K562 (cell line): Measurements from ENCODE around the gene SAFB. TPM values are rescaled to one million over a fixed set of nuclear protein-coding genes. Genes with fewer than 3 reads are reported as not detected.

ENCODE experiments used
- ATAC-seq: fragments of 200-7000 bp; cut with Tn5 transposase; 3 replicates; pipeline ENCODE4 v1.9.1; 2020; ENCODE audit warnings: moderate library complexity
- BruUV-seq: library from RNA; stranded (reverse); fragments of 400-500 nt; replicated peaks from 2 replicates; lab custom pipeline; 2021; lab: Mats Ljungman, UMichigan
- CTCF ChIA-PET: fragments of 300-600 bp; formaldehyde crosslinking; extraction: SDS; loops from one replicate; lab custom pipeline; 2021; ENCODE audit warnings: low intra/inter-chr PET ratio; lab: Yijun Ruan, JAX
- POLR2A ChIA-PET: fragments of 300-600, 350-650 bp; sonication (Branson Sonifier 250); formaldehyde crosslinking; extraction: SDS; loops from one replicate; lab custom pipeline; 2021; ENCODE audit warnings: antibody characterized with exemption, inconsistent platforms; lab: Yijun Ruan, JAX
- DNase-seq, 4 experiments: peaks; one replicate each; pipeline versions ENCODE4 v3.0.0 to v3.0.0-alpha.2; 2011 to 2018; ENCODE audit warnings: low spot score in 3 of 4, mixed read lengths in 3 of 4; ENCODE audit errors: extremely low read depth in 1 of 4
- FAIRE-seq: peaks from 2 replicates; lab custom pipeline; 2011; peaks lifted over from hg19 to GRCh38; lab: Jason Lieb, UNC
- H2AFZ ChIP-seq: 2 replicates; pipeline ENCODE4 v1.6.0; 2011; ENCODE audit warnings: low read depth, low read length, control low read depth, inconsistent platforms
- H3K27ac ChIP-seq: fragments of 200-600 bp; 3 replicates; pipeline ENCODE4 v1.8.0; 2011; ENCODE audit warnings: low read depth, mild to moderate bottlenecking, control low read depth, inconsistent platforms, low read length, moderate library complexity, mixed read lengths; ENCODE audit errors: extremely low read depth
- H3K27me3 ChIP-seq, 2 experiments: fragments of 300-600 bp in 1 of 2; 2 replicates in 1 of 2; 3 replicates in 1 of 2; pipeline versions ENCODE4 v1.6.0 to v1.8.0; 2011; ENCODE audit warnings: inconsistent platforms in 2 of 2, low read length in 2 of 2, mild to moderate bottlenecking in 1 of 2, mixed read lengths in 1 of 2, moderate library complexity in 1 of 2; ENCODE audit not compliant: control insufficient read depth in 2 of 2, insufficient read depth in 2 of 2
- H3K36me3 ChIP-seq: fragments of 300-600 bp; 3 replicates; pipeline ENCODE4 v1.8.0; 2011; ENCODE audit warnings: mild to moderate bottlenecking, low read length, inconsistent platforms; ENCODE audit not compliant: control insufficient read depth, insufficient read depth
- H3K4me1 ChIP-seq, 2 experiments: fragments of 200-600 bp in 1 of 2; replicated peaks in 1 of 2; 2 replicates in 1 of 2; 3 replicates in 1 of 2; pipeline versions ENCODE4 v1.5.1 to v1.8.0; 2011; ENCODE audit warnings: inconsistent platforms in 2 of 2, low read length in 2 of 2, mild to moderate bottlenecking in 1 of 2, mixed read lengths in 1 of 2, moderate library complexity in 1 of 2; ENCODE audit not compliant: control insufficient read depth in 2 of 2, insufficient read depth in 2 of 2
- H3K4me2 ChIP-seq: 2 replicates; pipeline ENCODE4 v1.6.1; 2011; ENCODE audit warnings: low read length, control low read depth, inconsistent platforms, mixed read lengths; ENCODE audit not compliant: insufficient read depth
- H3K4me3 ChIP-seq: fragments of 200-600 bp; sonication (generic), shearing (Covaris generic); 2 replicates; pipeline ENCODE4 v1.5.1; 2016; ENCODE audit warnings: control low read depth, inconsistent platforms
- H3K79me2 ChIP-seq: fragments of 200-600 bp; 3 replicates; pipeline ENCODE4 v1.8.0; 2011; ENCODE audit warnings: low read length, inconsistent platforms; ENCODE audit not compliant: control insufficient read depth, insufficient read depth
- H3K9ac ChIP-seq, 2 experiments: 2 replicates each; pipeline versions ENCODE4 v1.6.0 to v1.6.1; 2011; ENCODE audit warnings: low read depth in 2 of 2, low read length in 2 of 2, control low read depth in 1 of 2, inconsistent platforms in 1 of 2, mild to moderate bottlenecking in 1 of 2, mixed read lengths in 1 of 2; ENCODE audit not compliant: insufficient read depth in 1 of 2
- H3K9me1 ChIP-seq: one replicate; pipeline ENCODE4 v1.6.0; 2011; ENCODE audit warnings: inconsistent platforms, mild to moderate bottlenecking, low read length, moderate library complexity; ENCODE audit not compliant: control insufficient read depth, insufficient read depth
- H3K9me3 ChIP-seq: replicated peaks from 2 replicates; pipeline ENCODE4 v1.5.1; 2011; ENCODE audit warnings: low read depth, low read length, inconsistent platforms; ENCODE audit not compliant: control insufficient read depth, insufficient read depth
- H4K20me1 ChIP-seq: replicated peaks from 2 replicates; pipeline ENCODE4 v1.6.1; 2011; ENCODE audit warnings: low read length, inconsistent platforms, mixed read lengths; ENCODE audit not compliant: control insufficient read depth, insufficient read depth
- FOXO4 ChIP-seq: fragments of 450-650 bp; formaldehyde crosslinking; IDR thresholded peaks from 2 replicates; pipeline ENCODE4 v1.4.0; 2020; ENCODE audit warnings: mild to moderate bottlenecking, moderate library complexity
- HNRNPK ChIP-seq: fragments of 200-400 bp; formaldehyde crosslinking; IDR thresholded peaks from one replicate; pipeline ENCODE4 v1.6.1; 2018; ENCODE audit warnings: mild to moderate bottlenecking, low read depth, low read length; ENCODE audit not compliant: poor library complexity, severe bottlenecking
- MEF2D ChIP-seq: conservative IDR thresholded peaks from 2 replicates; pipeline ENCODE4 v1.6.1; 2016; ENCODE audit warnings: low read depth, missing genetic modification characterization, missing compliant biosample characterization
- NELFE ChIP-seq: IDR thresholded peaks from 2 replicates; pipeline ENCODE4 v1.6.1; 2011; ENCODE audit warnings: mild to moderate bottlenecking; ENCODE audit not compliant: insufficient read depth, insufficient read length
- NR1H2 ChIP-seq: sonication (generic); formaldehyde crosslinking; IDR thresholded peaks from 2 replicates; pipeline ENCODE4 v1.4.0; 2020; ENCODE audit warnings: mild to moderate bottlenecking, missing genetic modification reagents
- POLR3A ChIP-seq: IDR thresholded peaks from 2 replicates; pipeline ENCODE4 v1.6.1; 2011; ENCODE audit warnings: borderline replicate concordance, mild to moderate bottlenecking, moderate library complexity; ENCODE audit not compliant: insufficient read length, insufficient read depth; ENCODE audit errors: extremely low read depth
- RBM22 ChIP-seq: fragments of 200-400 bp; formaldehyde crosslinking; IDR thresholded peaks from 2 replicates; pipeline ENCODE4 v1.6.1; 2018; ENCODE audit warnings: low read length, low read depth; ENCODE audit not compliant: poor library complexity, severe bottlenecking
- SMARCE1 ChIP-seq: fragments of 450-650 bp; IDR thresholded peaks from 2 replicates; pipeline ENCODE4 v1.7.1; 2016; ENCODE audit warnings: mild to moderate bottlenecking
- WGBS: fragments of 100-300 bp; shearing (Covaris generic); methylation state at CpG from one replicate; pipeline ENCODE4 v1.1.6; 2016; ENCODE audit warnings: low coverage, mixed read lengths; ENCODE audit not compliant: insufficient coverage; ENCODE audit errors: missing lambda C conversion rate; 5-methylcytosine and 5-hydroxymethylcytosine counted together
- in situ Hi-C: fragments of 300-500 bp; cut with MboI; formaldehyde crosslinking; loops from 4 replicates; pipeline ENCODE4 v1.15.0; 2018; ENCODE audit warnings: inconsistent platforms, mixed read lengths
- intact Hi-C: fragments of 100-400 bp; cut with micrococcal nuclease; formaldehyde crosslinking; loops from 2 replicates; pipeline ENCODE4 v1.14.2; 2022
- polyA plus RNA-seq, 8 experiments: library from polyadenylated mRNA; depleted of rRNA in 4 of 8; stranded (reverse) in 5 of 8; unstranded in 3 of 8; fragments of >200 nt; fragmentation: Nextera tagmentation in 2 of 8; fragmentation: Illumina TruSeq in 1 of 8; extraction: Ambion mirVana in 2 of 8; extraction: Trizol in 1 of 8; gene quantifications; 2 replicates each; pipeline versions ENCODE4 v1.2.1 to v1.2.3, GENCODE V29; 2011 to 2014; ENCODE audit warnings: inconsistent platforms in 1 of 8, missing spikeins in 1 of 8
- total RNA-seq, 7 experiments: library from RNA; depleted of rRNA in 6 of 7; stranded (reverse); fragments of >200 nt in 6 of 7; fragmentation: Illumina TruSeq in 2 of 7; extraction: Trizol in 2 of 7; gene quantifications; 2 replicates each; pipeline versions ENCODE4 v1.2.1 to v1.2.3, GENCODE V29; 2011 to 2021; ENCODE audit warnings: low replicate concordance in 1 of 7
- TF ChIP-seq, protein P1 (sequence below), 3 experiments: IDR thresholded peaks in 2 of 3; conservative IDR thresholded peaks in 1 of 3; 2 replicates each; pipeline ENCODE4 v1.5.1; 2011 to 2012; ENCODE audit warnings: low read length in 3 of 3, mild to moderate bottlenecking in 3 of 3, control low read depth in 2 of 3, improper control_type of control experiment in 1 of 3, inconsistent platforms in 1 of 3, low read depth in 1 of 3, mixed read lengths in 1 of 3, moderate library complexity in 1 of 3; ENCODE audit not compliant: insufficient read depth in 2 of 3
- TF ChIP-seq, protein P2 (sequence below): fragments of 250-450 bp; sonication (Bioruptor Pico); IDR thresholded peaks from 2 replicates; pipeline ENCODE4 v1.4.0; 2020; ENCODE audit warnings: mild to moderate bottlenecking
- TF ChIP-seq, protein P3 (sequence below): fragments of 200-800 bp; sonication (Bioruptor generic); IDR thresholded peaks from 2 replicates; pipeline ENCODE4 v1.6.1; 2016; ENCODE audit warnings: missing genetic modification characterization, missing compliant biosample characterization

Gene SAFB
- total and polyA plus RNA-seq, 9 of the 15 experiments (the other 6 are each of a cell fraction or from before 2014, with no cell fraction given): 1.1 to 151 (median 83.1) TPM

DNA sequence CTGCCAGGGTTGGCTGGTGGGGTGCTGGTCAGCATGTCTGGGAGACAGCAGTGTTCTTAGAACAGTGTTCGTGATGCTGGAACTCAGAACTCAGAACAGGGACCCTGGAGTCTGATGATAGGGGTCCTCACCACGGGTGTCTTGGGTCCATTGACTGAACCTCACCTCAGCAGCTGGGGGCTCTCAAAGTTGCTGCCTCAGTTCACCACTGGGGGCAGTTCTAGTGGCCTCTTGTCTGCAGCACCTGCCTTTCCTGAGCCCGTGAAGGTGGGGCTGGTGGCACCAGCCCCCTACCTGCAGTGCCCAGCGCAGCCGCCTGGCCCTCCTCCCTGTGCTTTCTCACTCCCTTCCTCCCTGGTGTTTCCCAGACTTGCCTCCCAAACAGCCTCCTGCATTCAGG lies 28.5 kb downstream of the SAFB start:
- no peaks in the 10 kb centered on the region for H3K9me3 ChIP-seq
- BruUV-seq: no TSS peak
- H3K4me2 ChIP-seq: no peak overlapping the region
- DNase-seq (no peak), FAIRE-seq (no peak), ATAC-seq (no peak; the same call in 2 of the 3 replicates)
- in situ Hi-C loops: no loop called here
- CTCF ChIA-PET: no interaction called here
- intact Hi-C loops: no loop called here
- H4K20me1 ChIP-seq: peaks cover 2% of the 10 kb centered on the region
- peaks cover 91% of the 10 kb centered on the region for H3K36me3 ChIP-seq
- peaks cover 10% of the 10 kb centered on the region for H3K79me2 ChIP-seq
- H3K9ac ChIP-seq: no peak overlapping the region
- WGBS: 92% methylated on average over 5 of the region's 5 CpGs
- H3K27ac ChIP-seq: no peak overlapping the region
- POLR2A ChIA-PET: interaction anchor here (1.2 to 1.5 kb wide), 2 partner anchors 11 to 16 kb away, joined by 3 to 5 read pairs; no protein-coding TSS in a partner anchor
- no peaks in the 10 kb centered on the region for H3K4me1 ChIP-seq
- no peak overlapping the region for H2AFZ ChIP-seq
- H3K27me3 ChIP-seq: no peaks in the 10 kb centered on the region
- no peaks in the 10 kb centered on the region for H3K9me1 ChIP-seq
- no peak overlapping the region for H3K4me3 ChIP-seq
- TF ChIP-seq NELFE (no peak), POLR3A (no peak), NR1H2 (CRISPR knock-in tag) (no peak), SMARCE1 (no peak), FOXO4 (CRISPR knock-in tag) (no peak), MEF2D (tag) (no peak), HNRNPK (no peak), RBM22 (peak; percentile 33)
- TF ChIP-seq, protein P1, sequence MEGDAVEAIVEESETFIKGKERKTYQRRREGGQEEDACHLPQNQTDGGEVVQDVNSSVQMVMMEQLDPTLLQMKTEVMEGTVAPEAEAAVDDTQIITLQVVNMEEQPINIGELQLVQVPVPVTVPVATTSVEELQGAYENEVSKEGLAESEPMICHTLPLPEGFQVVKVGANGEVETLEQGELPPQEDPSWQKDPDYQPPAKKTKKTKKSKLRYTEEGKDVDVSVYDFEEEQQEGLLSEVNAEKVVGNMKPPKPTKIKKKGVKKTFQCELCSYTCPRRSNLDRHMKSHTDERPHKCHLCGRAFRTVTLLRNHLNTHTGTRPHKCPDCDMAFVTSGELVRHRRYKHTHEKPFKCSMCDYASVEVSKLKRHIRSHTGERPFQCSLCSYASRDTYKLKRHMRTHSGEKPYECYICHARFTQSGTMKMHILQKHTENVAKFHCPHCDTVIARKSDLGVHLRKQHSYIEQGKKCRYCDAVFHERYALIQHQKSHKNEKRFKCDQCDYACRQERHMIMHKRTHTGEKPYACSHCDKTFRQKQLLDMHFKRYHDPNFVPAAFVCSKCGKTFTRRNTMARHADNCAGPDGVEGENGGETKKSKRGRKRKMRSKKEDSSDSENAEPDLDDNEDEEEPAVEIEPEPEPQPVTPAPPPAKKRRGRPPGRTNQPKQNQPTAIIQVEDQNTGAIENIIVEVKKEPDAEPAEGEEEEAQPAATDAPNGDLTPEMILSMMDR (IDR thresholded peaks at IDR 0.05 in 2 of 3, conservative IDR thresholded peaks at IDR 0.05 in 1 of 3; ENCODE audit: insufficient read depth in 2 of 3, low read depth in 1 of 3, low read length in 3 of 3): 0 out of 6 replicates have a peak, but pooled peaks of 1 of the 3 experiments have one; percentile 16
- TF ChIP-seq, protein P2, sequence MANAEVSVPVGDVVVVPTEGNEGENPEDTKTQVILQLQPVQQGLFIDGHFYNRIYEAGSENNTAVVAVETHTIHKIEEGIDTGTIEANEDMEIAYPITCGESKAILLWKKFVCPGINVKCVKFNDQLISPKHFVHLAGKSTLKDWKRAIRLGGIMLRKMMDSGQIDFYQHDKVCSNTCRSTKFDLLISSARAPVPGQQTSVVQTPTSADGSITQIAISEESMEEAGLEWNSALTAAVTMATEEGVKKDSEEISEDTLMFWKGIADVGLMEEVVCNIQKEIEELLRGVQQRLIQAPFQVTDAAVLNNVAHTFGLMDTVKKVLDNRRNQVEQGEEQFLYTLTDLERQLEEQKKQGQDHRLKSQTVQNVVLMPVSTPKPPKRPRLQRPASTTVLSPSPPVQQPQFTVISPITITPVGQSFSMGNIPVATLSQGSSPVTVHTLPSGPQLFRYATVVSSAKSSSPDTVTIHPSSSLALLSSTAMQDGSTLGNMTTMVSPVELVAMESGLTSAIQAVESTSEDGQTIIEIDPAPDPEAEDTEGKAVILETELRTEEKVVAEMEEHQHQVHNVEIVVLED: no peak
- TF ChIP-seq, protein P3, sequence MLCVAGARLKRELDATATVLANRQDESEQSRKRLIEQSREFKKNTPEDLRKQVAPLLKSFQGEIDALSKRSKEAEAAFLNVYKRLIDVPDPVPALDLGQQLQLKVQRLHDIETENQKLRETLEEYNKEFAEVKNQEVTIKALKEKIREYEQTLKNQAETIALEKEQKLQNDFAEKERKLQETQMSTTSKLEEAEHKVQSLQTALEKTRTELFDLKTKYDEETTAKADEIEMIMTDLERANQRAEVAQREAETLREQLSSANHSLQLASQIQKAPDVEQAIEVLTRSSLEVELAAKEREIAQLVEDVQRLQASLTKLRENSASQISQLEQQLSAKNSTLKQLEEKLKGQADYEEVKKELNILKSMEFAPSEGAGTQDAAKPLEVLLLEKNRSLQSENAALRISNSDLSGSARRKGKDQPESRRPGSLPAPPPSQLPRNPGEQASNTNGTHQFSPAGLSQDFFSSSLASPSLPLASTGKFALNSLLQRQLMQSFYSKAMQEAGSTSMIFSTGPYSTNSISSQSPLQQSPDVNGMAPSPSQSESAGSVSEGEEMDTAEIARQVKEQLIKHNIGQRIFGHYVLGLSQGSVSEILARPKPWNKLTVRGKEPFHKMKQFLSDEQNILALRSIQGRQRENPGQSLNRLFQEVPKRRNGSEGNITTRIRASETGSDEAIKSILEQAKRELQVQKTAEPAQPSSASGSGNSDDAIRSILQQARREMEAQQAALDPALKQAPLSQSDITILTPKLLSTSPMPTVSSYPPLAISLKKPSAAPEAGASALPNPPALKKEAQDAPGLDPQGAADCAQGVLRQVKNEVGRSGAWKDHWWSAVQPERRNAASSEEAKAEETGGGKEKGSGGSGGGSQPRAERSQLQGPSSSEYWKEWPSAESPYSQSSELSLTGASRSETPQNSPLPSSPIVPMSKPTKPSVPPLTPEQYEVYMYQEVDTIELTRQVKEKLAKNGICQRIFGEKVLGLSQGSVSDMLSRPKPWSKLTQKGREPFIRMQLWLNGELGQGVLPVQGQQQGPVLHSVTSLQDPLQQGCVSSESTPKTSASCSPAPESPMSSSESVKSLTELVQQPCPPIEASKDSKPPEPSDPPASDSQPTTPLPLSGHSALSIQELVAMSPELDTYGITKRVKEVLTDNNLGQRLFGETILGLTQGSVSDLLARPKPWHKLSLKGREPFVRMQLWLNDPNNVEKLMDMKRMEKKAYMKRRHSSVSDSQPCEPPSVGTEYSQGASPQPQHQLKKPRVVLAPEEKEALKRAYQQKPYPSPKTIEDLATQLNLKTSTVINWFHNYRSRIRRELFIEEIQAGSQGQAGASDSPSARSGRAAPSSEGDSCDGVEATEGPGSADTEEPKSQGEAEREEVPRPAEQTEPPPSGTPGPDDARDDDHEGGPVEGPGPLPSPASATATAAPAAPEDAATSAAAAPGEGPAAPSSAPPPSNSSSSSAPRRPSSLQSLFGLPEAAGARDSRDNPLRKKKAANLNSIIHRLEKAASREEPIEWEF: no peak
